Activated gamma-delta T cell (primary cell): ENCODE results near the gene CEBPG.

Experiments
- DNase-seq: peaks from one replicate; lab custom pipeline; 2025; lab: John Stamatoyannopoulos, UW

Gene CEBPG

GRCh38 chr19:33418871-33419787, 45.6 kb downstream of the CEBPG start:
- DNase-seq: no peak

GRCh38 chr19:33419788-33420130, 46.2 kb downstream of the CEBPG start:
- DNase-seq: no peak

GRCh38 chr19:33420821-33421220, 47.3 kb downstream of the CEBPG start:
- DNase-seq: no peak

- DNase-seq: no peak
Measured at GRCh38 chr19:33421368-33421767, 47.9 kb downstream of the CEBPG start.

GRCh38 chr19:33422369-33423180, 49.1 kb downstream of the CEBPG start:
- no peak for DNase-seq

GRCh38 chr19:33424181-33424580, 50.7 kb downstream of the CEBPG start:
- no peak for DNase-seq

- no peak for DNase-seq
Measured at GRCh38 chr19:33426621-33427361, 53.3 kb downstream of the CEBPG start.

GRCh38 chr19:33427801-33428626, 54.5 kb downstream of the CEBPG start:
- no peak for DNase-seq

GRCh38 chr19:33428627-33429125, 55.2 kb downstream of the CEBPG start:
- no peak for DNase-seq

- no peak for DNase-seq
Measured at GRCh38 chr19:33429891-33430673, 56.6 kb downstream of the CEBPG start.

GRCh38 chr19:33430674-33431277, 57.3 kb downstream of the CEBPG start:
- no peak for DNase-seq

- DNase-seq: no peak
Measured at GRCh38 chr19:33432015-33432414, 58.5 kb downstream of the CEBPG start.
